ENCODE results near the gene BANK1.
A peak's percentile ranks its signal among the peaks of the same experiment; 100 is the strongest.

Gene BANK1, protein sequence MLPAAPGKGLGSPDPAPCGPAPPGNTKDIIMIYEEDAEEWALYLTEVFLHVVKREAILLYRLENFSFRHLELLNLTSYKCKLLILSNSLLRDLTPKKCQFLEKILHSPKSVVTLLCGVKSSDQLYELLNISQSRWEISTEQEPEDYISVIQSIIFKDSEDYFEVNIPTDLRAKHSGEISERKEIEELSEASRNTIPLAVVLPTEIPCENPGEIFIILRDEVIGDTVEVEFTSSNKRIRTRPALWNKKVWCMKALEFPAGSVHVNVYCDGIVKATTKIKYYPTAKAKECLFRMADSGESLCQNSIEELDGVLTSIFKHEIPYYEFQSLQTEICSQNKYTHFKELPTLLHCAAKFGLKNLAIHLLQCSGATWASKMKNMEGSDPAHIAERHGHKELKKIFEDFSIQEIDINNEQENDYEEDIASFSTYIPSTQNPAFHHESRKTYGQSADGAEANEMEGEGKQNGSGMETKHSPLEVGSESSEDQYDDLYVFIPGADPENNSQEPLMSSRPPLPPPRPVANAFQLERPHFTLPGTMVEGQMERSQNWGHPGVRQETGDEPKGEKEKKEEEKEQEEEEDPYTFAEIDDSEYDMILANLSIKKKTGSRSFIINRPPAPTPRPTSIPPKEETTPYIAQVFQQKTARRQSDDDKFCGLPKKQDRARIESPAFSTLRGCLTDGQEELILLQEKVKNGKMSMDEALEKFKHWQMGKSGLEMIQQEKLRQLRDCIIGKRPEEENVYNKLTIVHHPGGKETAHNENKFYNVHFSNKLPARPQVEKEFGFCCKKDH

DNA sequence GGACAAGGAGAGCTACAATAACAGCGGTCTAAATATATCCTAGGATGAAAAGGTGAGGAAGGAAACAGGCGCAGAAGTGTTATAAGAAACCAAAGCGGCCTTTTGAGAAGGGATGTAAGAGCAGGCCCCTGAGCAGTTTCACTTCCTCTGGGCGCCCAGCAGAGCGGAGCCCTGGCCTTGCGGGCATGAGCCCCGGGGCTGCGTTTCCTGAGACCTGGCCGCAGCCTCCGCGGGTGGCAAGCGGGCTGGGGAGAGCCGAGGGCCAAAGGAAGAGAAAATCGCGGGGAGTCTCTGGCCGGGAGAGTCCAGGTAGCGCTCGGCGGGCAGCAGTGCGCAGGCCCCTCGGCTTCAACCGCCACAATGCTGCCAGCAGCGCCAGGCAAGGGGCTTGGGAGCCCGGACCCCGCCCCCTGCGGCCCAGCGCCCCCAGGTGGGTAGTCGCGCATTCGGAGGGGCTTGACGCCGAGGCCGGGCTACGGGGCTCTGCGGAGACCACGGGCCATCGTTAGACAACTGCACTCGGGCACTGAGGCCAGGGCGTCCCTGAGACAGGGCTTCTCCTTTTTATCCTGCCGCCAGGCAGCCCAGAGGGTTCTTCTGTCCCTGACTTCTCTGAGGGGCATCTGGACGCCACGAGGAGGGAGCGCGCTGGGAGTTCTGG is at the start of gene BANK1:
Gene BANK1 (plus strand): TSS at position 210 of the 661 bp plus-strand sequence. CDS start 151 bp downstream, at position 361.
- DNase-seq = peak; percentile 54

DNA sequence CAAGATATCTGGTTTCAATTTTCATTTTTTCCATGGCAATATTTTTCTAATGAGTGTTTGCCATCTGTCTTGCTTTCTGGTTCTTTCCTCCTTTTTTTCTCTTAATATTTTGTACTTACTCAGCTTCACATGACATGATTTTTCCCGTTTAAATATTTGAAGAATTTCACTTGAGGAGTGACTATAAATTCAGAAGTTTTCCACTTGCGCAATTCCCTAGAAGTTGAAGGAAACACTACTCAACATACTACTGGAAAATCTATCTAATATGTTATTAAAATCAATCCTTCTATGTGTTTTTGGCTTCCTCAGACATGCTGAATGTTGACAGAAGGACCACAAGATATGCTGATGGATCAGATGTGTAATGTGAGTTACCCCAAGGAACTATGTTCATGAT is 36.8 kb upstream of the BANK1 start:
- DNase-seq = no peak

DNA sequence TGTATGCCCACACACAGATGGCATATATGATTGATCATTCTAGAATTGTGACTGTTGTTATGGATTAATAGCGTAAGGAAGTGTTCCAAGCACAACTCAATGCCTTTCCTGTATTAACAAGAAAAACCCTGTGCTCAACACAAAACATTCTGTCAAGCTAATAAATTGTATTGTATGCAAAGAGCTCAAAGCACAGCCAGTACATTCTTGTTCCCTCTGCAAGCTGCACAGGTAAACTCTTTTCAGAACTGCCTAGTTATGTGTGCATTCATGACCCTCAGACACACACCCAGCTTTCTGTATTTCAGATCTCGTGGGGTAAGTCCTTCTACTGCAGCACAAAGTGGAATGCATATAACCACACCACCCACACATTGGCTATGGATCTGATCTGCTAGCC is 34.3 kb upstream of the BANK1 start:
- DNase-seq = no peak

DNA sequence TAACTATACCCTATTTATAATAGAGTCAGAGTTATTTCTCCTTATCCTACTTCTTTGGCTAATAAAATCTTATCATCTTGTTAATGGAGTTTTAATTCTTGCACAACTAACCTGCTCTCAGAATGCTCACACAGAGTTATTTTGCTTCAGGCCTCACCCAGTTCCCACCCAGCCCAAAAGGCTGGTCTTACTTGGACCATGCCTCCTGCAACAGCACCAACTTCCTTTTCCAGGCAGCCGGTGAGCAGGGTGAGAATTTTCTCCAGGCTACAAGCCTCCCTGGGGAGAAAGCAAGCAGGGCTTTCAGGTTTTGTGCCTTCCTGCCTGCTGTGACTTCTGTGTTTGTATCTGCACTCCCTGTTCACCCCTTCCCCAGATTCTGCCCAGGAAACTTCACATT is 29.1 kb upstream of the BANK1 start:
- DNase-seq = no peak

DNA sequence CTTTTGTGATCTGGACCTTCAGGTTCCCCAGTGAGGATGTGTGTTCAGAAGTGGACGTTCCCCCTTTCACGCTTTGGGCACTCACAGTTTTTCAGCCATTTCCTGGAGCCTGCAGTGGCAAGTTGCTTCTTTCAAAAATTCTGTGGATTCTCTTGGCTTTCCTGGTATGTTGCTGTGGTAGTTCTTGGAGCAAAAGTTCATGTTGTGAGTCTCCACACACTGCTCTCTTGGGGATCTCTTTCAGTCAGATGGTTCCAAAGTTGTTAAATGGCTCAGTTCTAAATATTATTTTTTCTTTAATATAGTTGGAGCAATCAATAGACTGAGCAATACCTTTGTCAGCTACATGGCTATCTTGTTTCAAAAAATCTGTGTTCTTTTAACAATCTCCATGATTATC is 28.5 kb upstream of the BANK1 start:
- DNase-seq = no peak

DNA sequence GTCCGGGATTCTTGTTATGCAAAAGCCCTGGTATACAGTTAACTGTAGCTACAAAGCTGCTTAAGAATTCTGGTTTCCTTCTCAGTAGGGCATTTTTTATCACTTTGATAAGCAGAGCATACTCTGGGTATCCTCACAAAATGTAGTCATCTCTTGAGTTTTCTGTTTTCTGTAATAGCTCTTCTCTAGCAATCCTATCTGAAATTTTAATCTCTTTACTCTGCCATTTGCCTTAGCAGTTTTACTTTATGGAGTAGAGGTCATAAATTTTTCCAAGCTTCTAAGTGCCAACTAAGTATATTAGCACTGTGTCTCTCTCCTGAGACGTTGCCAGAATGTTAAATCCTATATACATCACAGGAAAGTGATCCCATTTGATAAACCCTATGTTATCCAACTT is 28.0 kb upstream of the BANK1 start:
- no peak for DNase-seq

DNA sequence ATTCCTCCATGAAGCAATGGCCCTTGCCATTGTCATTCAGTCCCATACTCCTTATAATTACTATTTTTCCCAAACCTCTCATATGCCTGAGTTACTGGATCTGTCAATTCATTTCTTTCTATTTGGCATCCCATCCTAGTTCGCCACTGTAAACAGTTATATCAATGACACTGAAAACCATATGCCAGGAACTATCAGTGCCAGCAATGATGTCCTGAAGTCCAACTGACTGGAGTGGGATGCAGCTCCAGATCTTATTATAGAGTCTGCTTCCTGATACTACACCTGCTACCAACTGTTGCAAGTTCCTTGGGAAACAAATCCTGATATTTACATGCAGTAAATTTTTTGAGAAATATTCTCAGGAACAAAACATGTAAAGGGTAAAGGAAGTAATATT is 27.0 kb upstream of the BANK1 start:
- no peak for DNase-seq

DNA sequence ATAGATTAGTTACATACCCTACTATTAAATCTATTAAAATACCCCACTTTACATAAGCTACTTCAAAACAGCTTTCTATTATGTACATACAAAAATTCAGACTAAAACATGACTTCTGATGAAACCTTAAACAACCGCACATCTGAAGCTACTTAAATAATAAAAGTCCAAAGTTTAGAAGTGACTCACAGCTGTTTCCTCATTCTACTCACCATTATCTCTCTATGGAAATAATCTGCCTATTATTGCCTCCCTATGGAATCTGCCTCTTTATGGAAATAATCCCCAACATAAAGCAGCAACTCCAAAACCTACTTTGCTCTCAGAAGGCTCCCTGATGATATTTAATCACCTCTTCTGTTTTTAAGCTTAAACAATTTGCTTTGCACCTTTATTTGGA is 15.7 kb upstream of the BANK1 start:
- no peak for DNase-seq

DNA sequence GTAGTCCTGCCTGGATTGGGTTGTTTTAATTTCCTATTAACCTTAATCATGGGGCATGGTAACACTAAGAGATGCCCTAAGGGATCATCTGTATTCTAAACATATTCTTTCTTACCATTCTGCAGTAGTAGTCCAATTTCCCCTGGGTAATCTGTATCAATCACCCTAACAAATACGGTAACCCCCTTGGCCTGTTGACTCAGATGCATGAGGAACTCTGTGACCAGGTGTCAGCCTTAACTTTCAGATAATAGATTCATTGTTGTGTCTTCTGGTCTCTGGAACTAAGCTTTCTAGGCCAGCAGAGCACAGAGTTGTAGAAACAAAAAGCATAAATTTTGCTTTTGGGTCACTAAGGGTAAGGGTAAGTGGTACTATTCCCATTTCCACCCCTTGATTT is 13.1 kb upstream of the BANK1 start:
- DNase-seq = no peak

DNA sequence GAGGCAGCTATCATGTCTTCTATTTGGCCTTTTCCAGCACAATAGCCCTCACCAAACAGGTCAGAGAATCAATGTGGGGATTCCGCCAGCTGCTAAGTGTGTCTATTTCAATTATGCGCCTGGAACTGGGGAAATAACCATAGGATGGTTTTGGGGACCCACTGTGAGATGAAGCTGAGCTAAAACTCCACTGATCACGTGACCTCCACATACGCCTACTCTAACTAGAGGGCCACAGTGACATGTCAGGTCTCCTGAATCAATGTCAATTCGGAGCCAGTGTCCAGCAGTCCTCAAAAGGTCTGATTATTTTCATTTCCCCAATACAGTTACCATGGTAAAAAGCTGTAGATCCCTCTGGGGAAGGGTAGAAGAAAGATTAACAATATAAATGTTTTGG is 10.2 kb upstream of the BANK1 start:
- no peak for DNase-seq

DNA sequence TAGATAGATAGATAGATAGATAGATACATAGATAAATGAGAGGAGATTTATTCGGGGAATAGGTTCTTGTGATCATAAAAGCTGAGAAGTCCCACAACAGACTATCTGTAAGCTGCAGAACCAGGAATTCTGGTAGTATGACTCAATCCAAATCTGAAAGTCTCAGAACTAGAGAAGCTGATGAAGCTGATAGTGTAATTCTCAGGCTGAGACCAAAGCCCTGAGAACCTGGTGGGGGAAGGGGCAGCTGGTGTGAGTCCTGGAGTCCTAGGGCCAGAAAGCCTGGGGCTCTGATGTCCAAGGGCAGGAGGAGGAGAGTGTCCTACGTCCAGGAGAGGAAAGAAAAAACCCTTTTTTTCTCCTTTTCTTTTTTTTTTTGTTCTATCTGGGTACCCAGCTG is 8.0 kb upstream of the BANK1 start:
- DNase-seq = no peak

DNA sequence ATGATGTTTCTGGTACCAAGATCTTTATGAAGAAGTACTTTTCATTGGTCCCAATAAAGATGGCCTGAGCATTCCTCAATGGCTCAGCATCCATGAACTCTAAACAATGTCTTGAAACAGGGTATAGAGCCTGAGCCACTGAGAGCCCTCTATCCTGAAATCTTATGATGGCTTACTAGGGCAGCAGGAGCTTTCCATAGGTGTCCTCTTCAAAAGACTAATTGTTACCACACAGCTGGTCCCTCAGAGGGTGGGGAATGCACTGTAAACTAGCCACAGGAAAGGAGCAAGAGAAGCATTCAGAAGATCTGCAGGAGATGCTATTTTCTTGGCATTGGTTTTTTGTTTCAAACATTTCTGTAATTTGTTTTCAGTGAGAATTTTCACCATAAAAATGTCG is 5.6 kb upstream of the BANK1 start:
- DNase-seq = no peak

DNA sequence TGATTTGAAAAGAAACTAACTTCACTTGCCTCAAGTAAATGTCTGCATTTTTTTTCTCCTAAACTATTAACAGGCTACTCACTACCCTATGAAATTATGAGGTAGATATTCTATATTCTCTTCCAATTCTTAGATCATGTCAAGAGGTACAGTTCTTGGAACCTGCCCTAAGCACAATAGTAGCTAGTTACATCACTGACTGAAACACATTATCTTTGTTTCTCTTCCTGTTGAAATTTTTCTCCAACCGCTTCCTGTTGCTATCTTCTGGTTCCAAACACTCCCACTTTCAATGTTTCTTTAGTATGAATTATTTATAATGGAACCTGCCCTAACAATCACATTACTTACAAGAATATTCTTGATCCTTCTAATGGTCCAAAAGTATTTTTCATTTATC is 5.0 kb upstream of the BANK1 start:
- DNase-seq = no peak

DNA sequence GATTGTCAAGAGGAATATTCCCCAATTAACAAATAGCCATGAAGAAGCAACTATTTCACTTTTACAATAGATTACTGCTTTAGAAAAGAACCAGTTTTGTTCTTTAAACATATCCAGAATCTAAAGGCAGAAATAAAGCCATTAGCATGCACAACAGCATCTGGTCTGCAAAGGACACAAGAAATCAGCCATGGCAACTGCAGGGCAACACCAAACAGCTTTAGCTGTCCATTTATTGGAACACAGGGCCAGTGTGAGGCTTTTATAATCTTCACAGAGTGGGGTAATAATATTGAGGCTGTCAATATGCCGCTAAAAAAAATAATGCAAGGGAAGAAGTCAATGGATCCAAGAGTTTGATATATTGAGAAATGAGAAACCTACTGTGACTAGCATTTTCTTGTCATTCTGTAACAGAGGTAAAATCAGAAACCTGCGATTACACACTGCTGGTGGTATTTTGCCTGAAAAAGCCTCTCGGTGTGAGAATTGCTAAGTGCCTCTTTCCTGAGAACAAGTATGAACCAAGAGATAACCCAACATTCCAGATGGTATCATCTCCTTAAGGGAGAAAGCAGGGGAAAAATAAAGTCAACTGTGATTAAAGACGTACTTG is 2.7 kb upstream of the BANK1 start:
- DNase-seq = no peak

DNA sequence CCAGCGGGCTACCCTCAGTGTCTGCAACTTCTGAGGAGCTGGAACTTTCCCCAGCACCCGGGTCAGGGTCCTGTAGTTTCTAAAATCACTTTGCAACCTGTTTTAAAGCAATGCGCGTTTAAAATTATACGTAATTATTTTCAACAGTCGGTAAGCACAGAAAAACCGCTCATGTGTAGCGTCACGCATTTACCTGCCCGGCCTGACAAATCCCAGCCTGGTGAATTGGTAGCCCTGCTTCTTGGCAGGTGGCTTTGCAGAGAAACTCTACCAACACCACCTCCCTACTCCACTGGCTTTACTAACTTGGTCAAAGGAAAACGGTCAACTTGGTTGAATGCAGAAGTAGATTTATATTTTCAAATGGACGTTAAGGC is 640 bp downstream of the BANK1 start:
- peak; percentile 42 for DNase-seq

DNA sequence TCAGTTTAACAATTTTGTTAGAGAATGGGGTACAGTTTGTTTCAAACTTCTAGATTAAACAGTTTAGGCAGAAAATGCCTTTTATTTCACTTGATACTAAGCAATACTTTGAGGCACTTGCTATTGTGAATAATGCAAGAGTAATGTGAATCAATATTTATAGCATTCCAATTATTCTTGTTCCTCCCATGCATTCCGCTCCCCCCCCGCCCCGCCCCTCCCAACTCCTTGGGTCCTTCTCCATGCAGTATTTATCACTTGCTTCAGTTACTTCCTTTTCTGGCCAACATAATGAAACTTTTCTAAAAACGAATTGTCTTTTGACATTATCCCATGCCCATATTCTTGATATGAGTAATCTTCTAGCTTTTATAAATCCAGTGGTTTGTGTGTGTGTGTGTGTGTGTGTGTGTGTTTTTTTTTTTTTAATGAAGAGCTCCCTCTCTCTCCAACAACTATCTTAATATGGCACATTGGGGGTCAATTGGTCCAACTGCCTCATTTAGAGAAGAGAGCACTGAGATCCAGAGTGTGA is 1.6 kb downstream of the BANK1 start:
- no peak for DNase-seq

DNA sequence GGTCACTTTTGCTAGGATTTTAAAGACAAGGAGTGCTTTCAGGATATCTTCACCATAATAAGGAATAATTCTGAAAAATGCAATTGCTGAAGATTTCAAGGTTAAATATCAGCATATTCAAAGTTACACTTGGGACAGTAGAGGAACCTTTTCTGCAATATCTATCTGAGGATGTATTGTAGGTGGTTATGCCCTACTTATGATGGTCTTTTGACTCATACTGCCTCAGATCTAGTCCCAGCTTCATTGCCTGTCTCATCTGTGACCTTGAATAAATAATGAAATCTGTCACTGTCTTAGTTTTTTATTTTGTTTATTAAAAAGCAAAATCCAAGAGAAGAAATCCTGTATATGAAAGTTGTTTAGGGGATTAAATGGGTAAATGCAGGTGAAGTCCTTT is 2.9 kb downstream of the BANK1 start:
- DNase-seq = no peak

DNA sequence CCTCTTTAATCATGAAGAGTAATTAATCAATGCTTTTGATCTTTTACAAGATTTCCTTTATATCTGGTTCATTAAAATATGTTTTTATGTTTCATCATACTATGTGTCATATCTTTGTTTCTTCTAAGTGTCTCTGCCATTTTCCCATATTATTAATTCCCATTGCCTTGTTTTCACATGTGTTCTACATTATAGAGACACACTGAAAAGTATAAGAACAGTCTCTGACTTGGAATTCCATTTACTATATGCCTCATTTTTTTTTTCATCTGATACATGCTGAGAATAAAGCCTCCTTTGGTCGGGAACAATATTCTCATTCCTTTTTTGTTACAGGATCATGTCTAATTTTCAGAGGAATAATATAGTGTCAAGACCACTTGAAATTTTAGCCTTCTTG is 4.3 kb downstream of the BANK1 start:
- no peak for DNase-seq

DNA sequence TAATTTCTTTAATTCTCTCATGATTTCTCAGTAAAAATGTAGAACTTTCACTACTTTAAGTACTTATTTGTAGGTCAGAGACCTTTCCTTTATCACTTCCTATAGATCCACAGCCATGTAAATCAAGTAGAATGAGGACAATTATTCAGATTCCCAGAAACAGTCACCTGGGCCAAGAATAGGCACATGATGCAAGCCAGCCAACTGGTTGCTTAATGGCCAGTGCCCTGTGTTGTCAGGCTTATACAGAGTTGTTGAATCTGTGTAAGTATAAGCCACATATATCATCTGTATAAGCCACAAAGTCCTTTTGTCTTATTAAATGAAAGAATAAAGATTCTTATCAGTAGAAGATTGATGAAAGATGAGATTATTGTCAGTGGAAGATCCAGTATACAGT is 5.2 kb downstream of the BANK1 start:
- no peak for DNase-seq

DNA sequence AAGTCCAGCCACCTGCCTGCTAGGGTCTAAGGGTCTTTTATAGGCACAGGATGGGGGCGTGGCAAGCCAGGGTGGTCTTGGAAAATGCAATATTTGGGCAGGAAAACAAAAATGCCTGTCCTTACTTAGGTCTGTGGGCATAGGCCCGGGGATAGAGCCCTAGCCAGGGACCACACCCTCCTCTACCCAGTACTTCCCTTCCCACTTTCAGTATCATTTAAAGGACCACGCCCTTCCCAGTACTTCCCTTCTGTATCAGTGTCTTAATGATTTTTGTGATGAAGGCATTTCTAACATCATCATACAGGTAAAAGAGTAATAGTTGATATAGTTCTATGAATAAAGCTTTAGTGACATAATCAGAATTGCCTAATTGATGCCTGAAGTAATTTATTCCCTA is 11.4 kb downstream of the BANK1 start:
- DNase-seq = no peak

DNA sequence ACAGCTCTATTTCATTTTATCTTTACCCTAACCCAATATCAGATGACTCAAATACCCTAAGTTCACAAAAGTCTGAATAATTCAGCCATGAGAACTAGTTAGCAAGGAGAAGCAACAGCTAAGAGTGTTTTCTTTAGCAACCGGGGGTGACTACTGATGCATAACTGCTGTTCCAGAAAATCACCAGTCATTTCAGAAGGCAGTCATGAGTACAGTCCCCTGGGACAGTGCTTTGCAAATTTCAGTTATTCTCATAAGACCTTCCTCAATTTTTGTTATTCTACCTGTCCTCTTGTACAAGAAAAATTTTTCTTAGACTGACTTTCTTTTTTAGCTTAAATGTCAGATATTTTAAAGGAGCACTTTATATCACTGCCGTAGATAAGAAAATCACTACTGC is 16.4 kb downstream of the BANK1 start:
- no peak for DNase-seq

DNA sequence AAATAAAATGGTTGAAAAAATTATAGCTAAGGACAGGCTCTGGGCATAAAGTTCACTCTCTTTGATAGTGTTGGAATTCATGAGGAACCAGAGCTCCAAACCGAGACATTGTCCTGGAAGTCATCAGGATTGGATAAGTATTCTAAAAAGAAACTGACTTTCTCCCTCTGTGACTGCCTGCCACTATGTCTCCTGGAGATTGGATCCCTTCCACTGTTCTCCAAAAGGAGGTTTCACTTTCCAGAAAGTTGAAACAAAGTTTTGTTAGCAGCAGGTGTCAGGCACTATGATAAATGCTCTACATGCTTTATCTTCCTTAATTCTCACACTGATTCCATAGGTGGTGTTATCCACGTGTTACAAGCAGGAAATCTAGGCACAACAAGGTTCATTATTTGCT is 16.8 kb downstream of the BANK1 start:
- DNase-seq = no peak

DNA sequence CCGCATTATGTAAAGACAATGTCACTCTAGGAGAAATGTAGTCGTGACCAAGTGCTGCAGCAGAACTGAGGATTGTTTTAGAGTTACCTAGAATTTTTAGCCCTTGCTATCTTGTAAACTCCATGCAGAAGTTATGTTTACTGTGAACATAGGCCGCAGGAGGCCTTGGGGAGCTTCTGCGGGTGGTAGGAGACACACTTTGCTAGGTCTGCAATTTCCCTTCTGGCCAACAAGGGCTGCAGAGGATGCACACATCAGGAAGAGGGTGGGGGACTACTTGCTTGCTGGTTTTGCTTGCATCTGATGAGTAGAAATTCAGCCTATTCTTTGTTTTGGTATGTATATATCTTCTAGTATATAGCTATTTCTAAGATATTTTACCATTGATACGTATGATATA is 23.1 kb downstream of the BANK1 start:
- no peak for DNase-seq
